Effector memory CD4-positive, alpha-beta T cell (primary cell): ENCODE measurements around the gene SLC26A6.

Source experiments
- DNase-seq, 3 donors: peaks; one replicate each; pipeline ENCODE4 v3.0.0-alpha.2; 2020
- H3K27ac ChIP-seq: 2 replicates; pipeline ENCODE4 v1.7.0; 2013; ENCODE audit warnings: mild to moderate bottlenecking, low read length, moderate library complexity; ENCODE audit not compliant: insufficient read depth, poor library complexity, severe bottlenecking
- H3K27me3 ChIP-seq: replicated peaks from 2 replicates; pipeline ENCODE4 v1.7.0; 2013; ENCODE audit warnings: mild to moderate bottlenecking, low read length; ENCODE audit not compliant: insufficient read depth, control insufficient read depth, poor library complexity, severe bottlenecking
- H3K36me3 ChIP-seq: 2 replicates; pipeline ENCODE4 v1.7.0; 2013; ENCODE audit warnings: mild to moderate bottlenecking, low read length, moderate library complexity; ENCODE audit not compliant: control insufficient read depth, insufficient read depth
- H3K4me1 ChIP-seq: 2 replicates; pipeline ENCODE4 v1.7.0; 2013; ENCODE audit warnings: low read length, mild to moderate bottlenecking; ENCODE audit not compliant: control insufficient read depth, insufficient read depth, poor library complexity, severe bottlenecking
- H3K4me3 ChIP-seq: 2 replicates; pipeline ENCODE4 v1.7.0; 2013; ENCODE audit warnings: low read length, low read depth, mild to moderate bottlenecking; ENCODE audit not compliant: insufficient read depth, poor library complexity, severe bottlenecking
- H3K9me3 ChIP-seq: 2 replicates; pipeline ENCODE4 v1.7.0; 2013; ENCODE audit warnings: mild to moderate bottlenecking, low read length, moderate library complexity; ENCODE audit not compliant: control insufficient read depth

SLC26A6 gene

GRCh38 chr3:48678566-48679380 is 43.5 kb upstream of the SLC26A6 start:
- H3K27me3 ChIP-seq, result no peaks in the 10 kb centered on the region
- H3K4me3 ChIP-seq, result no peak overlapping the region
- peaks cover 5% of the 10 kb centered on the region for H3K4me1 ChIP-seq
- no peak overlapping the region for H3K27ac ChIP-seq
- no peak for DNase-seq
- peaks cover 29% of the 10 kb centered on the region for H3K36me3 ChIP-seq
- H3K9me3 ChIP-seq, result no peaks in the 10 kb centered on the region

GRCh38 chr3:48678056-48678455 is 42.8 kb upstream of the SLC26A6 start:
- H3K4me3 ChIP-seq, result no peak overlapping the region

GRCh38 chr3:48674505-48674904 is 39.2 kb upstream of the SLC26A6 start:
- H3K36me3 ChIP-seq, result peaks cover 5% of the 10 kb centered on the region

More at GRCh38 chr3:48678056-48678455, 42.8 kb upstream of the SLC26A6 start:
- H3K9me3 ChIP-seq, result no peaks in the 10 kb centered on the region
- DNase-seq, result no peak
- H3K27ac ChIP-seq, result no peak overlapping the region
- H3K4me1 ChIP-seq, result peaks cover 5% of the 10 kb centered on the region
- peaks cover 29% of the 10 kb centered on the region for H3K36me3 ChIP-seq
- H3K27me3 ChIP-seq, result no peaks in the 10 kb centered on the region

GRCh38 chr3:48672522-48672921 is 37.3 kb upstream of the SLC26A6 start:
- no peaks in the 10 kb centered on the region for H3K9me3 ChIP-seq

More at GRCh38 chr3:48674505-48674904, 39.2 kb upstream of the SLC26A6 start:
- no peaks in the 10 kb centered on the region for H3K27me3 ChIP-seq
- H3K4me1 ChIP-seq, result peaks cover 3% of the 10 kb centered on the region
- DNase-seq, result no peak
- H3K27ac ChIP-seq, result no peak overlapping the region
- H3K4me3 ChIP-seq, result no peak overlapping the region
- H3K9me3 ChIP-seq, result no peaks in the 10 kb centered on the region

GRCh38 chr3:48664929-48665328 is 29.7 kb upstream of the SLC26A6 start:
- H3K36me3 ChIP-seq, result no peaks in the 10 kb centered on the region
- H3K4me1 ChIP-seq, result peaks cover 25% of the 10 kb centered on the region
- H3K27me3 ChIP-seq, result peaks cover 15% of the 10 kb centered on the region
- no peak for DNase-seq
- no peak overlapping the region for H3K4me3 ChIP-seq
- H3K27ac ChIP-seq, result no peak overlapping the region
- no peaks in the 10 kb centered on the region for H3K9me3 ChIP-seq

More at GRCh38 chr3:48672522-48672921, 37.3 kb upstream of the SLC26A6 start:
- Histone ChIP-seq H3K4me3 (no peak overlapping the region), H3K27me3 (no peaks in the 10 kb centered on the region), H3K36me3 (no peaks in the 10 kb centered on the region), H3K27ac (no peak overlapping the region), H3K4me1 (no peaks in the 10 kb centered on the region)
- DNase-seq, result no peak

- Histone ChIP-seq H3K36me3 (no peaks in the 10 kb centered on the region), H3K9me3 (no peaks in the 10 kb centered on the region), H3K4me3 (no peak overlapping the region), H3K4me1 (peaks cover 25% of the 10 kb centered on the region), H3K27ac (no peak overlapping the region), H3K27me3 (peaks cover 15% of the 10 kb centered on the region)
- no peak for DNase-seq
These were observed 29.0 kb upstream of the SLC26A6 start for GRCh38 chr3:48664313-48664644.

- Histone ChIP-seq H3K27me3 (peaks cover 15% of the 10 kb centered on the region), H3K27ac (peak overlapping the region; percentile 62), H3K4me1 (peaks cover 25% of the 10 kb centered on the region)
These were observed 28.4 kb upstream of the SLC26A6 start for GRCh38 chr3:48663489-48664312.

GRCh38 chr3:48662753-48663488 is 27.7 kb upstream of the SLC26A6 start, which contains the start of gene CELSR3:
Gene CELSR3 (minus strand): TSS chr3:48662886. CDS start chr3:48662634, 252 bp downstream.
- peak within 1 kb of the TSS; percentile 62 for H3K27ac ChIP-seq
- H3K27me3 ChIP-seq, result peaks cover 15% of the 10 kb centered on the region
- peaks cover 25% of the 10 kb centered on the region for H3K4me1 ChIP-seq
- peak within 1 kb of the TSS; percentile 58 for H3K4me3 ChIP-seq
- peak; percentile 36 to 60 (median 49) for DNase-seq
- H3K9me3 ChIP-seq, result no peaks in the 10 kb centered on the region
- no peaks in the 10 kb centered on the region for H3K36me3 ChIP-seq

More at GRCh38 chr3:48663489-48664312, 28.4 kb upstream of the SLC26A6 start:
- Histone ChIP-seq H3K36me3 (no peaks in the 10 kb centered on the region), H3K4me3 (peak overlapping the region; percentile 58), H3K9me3 (no peaks in the 10 kb centered on the region)
- peak; percentile 75 to 85 (median 78) for DNase-seq

GRCh38 chr3:48662145-48662752 is 27.0 kb upstream of the SLC26A6 start:
- H3K36me3 ChIP-seq, result no peaks in the 10 kb centered on the region
- H3K27me3 ChIP-seq, result peaks cover 15% of the 10 kb centered on the region
- DNase-seq, result no peak
- no peak overlapping the region for H3K27ac ChIP-seq
- H3K4me1 ChIP-seq, result peaks cover 25% of the 10 kb centered on the region
- no peaks in the 10 kb centered on the region for H3K9me3 ChIP-seq
- H3K4me3 ChIP-seq, result no peak overlapping the region
